HG03354 (cell line): ENCODE results near the gene RHOF.
"Not testable (repeated sequence)": the region's sequence is repeated elsewhere in the genome, so short reads cannot be mapped to it uniquely, and the experiment has no call there.

Experiments
- ATAC-seq: cut with Tn5 transposase; IDR thresholded peaks from one replicate; pipeline ENCODE4 v1.9.1; 2021; ENCODE audit warnings: mild to moderate bottlenecking; ENCODE audit not compliant: unreplicated experiment, poor library complexity, severe bottlenecking

Gene RHOF

DNA sequence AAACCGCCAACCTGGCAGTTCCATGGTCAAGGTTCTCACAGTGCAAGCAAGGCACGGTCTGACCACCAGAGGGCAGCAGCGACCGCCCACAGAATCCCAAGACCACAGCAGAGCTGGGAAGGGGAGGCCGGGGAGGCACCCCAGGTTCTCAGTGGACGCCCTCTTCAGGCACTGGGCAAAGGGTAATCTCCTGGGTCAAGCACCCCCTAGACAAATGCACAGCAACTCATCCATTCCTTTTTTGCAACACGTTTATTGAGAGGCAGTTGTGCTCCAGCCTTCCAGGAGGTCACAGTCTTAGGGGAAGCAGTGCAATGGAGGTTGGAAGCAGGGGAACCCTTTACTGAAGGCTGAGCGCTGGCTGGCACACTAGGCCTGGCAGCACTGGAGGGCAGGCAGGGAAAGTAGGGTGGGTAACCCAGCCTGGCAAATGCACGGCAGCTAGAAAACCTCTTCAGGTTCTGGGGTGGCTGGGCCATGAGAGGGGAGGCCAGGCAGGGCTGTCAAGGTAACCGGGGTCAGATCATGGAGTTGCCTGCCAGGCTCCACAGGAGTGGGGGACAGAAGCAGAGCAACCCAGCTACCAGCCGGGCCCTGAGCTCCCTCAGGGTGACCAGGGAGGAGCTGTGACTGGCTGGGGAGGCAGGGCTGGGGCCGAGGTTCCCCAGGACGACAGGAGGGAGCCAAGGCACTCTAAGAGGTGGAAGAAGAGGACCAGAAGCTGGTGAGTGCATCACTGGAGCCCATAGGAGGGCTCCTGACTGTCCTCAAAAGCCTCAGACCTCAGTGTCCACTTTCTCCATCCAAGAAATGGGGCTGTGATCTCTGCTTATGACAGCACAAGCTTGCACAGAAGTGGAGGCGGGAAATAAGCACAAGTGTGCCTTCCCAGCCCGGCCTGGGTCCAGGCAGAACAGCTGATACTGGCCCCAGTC is 1.8 kb upstream of the RHOF start:
- no peak for ATAC-seq

DNA sequence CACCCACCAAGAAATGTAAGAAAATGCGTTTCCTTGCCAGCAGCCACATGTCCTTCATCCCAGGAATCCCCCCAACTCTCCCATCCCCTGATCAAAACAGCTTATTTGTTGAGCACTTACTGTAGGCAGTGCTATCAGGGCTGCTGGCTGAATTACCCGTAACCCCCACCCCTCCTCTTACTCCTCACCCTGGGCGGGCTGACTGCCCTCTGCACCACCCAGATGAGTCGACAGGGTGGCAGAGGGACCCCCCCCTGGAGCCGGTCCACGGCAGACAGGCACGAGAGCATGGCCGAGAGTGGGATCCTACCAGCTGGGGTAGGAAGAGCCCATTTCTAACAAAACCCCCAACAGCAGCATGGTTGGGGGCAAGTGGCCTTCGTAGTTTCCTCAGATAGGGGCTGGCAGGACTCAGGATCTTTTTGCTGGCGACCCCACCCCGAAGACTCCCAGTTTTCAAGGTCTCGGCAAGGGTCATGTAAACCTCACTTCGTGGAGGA is 1.1 kb upstream of the RHOF start:
- peak; percentile 8 for ATAC-seq

DNA sequence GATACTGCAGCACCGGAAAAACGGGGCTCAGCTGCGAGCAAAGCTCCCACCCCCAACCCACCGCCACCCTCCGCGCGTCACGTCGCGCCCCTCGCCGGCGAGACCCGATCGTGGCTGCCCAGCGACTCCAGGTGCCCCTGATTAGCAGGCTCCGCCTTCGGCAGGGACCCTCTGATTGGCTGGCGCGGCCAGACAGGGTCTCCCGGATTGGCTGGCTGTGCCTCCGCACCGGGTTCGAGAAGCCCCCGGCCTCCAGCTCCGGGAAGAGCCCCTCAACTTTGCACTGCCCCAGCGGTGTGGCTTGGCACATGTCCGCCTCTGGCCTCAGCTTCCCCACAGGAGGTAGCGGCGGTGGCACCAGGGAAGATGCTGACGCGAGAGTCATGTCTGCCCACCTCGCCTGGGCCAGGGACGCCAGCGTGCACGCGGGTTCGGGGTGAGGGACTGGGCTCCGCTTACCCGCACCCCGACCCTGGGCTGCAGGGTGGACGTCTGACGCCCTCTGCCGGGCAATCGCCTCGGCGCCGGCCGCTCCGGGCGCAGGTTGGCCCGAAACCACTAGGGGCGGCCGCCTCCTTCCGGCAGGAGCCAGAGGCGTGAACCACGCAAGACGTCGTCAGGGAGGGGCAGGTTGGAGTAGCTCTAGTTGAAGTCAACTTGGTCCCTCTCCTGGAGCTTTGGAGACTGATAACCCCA is 498 bp upstream of the RHOF start:
- ATAC-seq, result peak; percentile 58

DNA sequence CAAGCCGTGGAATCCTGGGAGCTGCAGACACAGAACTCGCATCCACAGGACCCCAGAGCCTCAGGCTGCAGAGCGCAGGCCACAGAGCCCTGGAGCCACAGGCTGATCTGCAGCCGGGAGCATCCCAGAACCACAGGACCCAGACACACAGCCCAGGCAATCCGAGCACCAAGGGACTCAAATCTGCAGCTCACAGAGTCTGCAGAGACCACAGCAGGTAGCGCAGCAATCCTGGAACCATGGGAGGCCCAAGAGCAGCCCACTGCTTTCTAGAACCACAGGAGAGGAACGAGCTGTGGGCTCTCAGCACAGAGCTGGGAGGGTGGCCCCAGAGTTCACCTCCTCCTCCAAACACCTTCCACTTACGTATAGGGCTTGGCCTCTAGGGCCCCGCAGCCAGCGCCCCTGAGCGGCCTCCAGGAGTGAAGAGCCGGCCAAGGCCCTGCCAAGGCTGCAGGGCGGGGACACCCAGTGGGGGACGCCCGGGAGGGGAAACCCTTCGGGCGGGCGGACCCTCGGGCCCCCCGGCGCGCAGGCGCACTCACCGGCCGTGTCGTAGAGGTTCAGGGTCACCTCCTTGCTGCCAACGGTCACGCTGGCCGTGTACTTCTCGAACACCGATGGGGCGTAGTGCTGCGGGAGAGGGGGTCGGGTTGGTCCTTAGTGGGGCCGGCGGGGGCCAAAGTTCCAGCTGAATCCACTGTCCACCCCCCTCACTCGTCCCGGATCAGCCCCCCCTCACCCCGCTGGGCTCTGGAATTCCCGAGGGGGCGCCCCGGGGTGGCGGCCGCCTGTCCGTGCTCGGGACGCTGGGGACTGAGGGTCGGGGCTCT is 665 bp downstream of the RHOF start:
- peak; percentile 17 for ATAC-seq

DNA sequence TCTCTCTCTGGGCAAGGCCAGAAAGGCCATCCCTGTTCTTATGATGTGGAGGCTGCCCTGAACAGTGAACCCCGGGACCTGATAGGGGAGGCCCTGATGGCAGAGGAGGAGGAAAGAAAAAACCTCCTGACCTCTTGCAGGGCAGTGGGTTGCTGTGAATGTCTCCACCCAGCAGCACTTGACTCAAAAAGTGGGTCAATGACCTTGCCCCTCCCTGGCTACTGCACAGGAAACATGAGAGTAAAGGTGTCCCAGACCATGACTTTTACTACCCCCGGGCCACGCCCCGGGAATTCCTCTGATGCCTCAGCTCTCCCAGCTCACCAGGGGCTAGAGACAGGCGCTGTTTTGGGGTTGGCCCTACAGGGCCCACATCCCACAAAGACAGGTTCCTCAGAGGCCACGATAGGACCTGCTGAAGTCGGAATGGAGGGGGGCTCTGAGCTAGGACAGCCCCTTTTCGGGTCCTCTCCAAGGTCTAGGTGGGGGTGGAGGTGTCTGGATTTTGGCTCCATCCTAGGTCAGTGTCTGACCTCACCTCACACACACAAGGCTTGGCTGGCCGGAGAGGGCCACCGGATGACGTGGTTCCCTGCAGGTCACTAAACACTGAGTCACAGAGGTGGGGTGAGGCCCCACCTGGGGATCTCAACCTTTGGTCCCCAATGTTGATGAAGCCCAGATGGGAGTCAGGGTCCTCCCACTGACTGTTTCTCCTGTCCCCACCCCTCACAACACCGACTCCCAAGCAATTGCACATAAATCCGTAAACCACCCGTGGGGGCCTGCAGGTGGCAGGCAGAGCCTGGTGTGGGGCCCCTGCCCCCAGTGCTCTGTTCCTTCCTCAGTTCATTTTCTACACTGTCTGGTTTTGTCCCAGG is 1.6 kb downstream of the RHOF start:
- ATAC-seq, result no peak

DNA sequence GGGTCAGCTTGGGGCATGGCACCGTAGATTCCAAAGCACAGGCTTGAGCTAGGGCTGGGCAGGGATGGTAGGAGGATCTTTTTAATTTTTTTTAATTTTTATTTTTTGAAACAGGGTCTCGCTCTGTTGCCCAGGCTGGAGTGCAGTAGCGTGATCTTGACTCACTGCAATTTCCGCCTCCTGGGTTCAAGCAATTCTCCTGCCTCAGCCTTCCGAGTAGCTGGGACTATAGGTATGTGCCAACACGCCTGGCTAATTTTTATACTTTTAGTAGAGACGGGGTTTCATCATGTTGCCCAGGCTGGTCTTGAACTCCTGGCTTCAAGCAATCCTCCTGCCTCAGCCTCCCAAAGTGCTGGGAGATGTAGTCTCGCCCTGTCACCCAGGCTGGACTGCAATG is 2.7 kb downstream of the RHOF start:
- not testable (repeated sequence) for ATAC-seq

DNA sequence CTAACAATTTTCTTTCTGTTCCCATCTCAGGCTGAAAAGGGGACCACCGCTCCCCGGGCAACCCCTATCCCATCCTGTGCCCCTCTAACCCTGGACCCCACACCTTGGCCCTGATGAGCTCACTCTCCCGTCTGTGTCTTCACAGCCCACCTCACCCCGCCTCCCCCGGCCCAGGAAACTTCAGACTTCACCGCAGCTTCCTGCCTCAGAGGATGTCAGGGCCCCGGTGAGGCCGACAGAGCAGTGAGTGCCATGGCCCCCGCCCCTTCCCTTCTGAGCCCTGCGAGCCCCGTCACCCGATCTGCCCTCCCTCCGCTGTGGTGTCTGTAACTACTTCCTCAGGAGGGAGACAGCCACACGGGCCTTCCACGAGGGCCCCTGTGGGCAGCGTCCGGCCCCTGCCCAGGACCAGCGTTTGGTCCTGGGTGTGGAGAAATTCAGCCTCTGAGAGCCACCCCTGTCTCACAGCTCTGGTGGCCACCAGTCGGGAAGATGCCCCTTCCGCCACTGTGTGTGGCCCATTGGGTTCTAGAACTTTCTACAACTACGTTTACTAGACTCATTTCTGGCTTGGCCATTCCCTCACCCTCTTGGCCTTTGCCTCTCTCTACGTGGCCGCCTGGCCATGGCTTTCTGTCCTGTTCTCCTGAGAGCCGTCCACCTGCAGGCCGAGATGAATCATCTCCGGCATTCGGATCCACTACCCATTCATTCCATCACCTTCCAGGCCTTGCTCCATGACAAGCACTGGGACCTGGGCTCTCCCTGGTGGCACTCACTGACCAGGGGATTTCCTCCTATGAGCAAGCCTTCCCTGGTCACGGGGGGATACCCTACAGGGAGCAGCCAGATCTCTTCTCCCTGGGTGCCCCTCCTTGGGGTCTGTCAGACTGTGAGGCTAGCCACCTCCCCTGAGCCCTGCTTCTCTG is 3.4 kb downstream of the RHOF start:
- ATAC-seq, result peak; percentile 56

DNA sequence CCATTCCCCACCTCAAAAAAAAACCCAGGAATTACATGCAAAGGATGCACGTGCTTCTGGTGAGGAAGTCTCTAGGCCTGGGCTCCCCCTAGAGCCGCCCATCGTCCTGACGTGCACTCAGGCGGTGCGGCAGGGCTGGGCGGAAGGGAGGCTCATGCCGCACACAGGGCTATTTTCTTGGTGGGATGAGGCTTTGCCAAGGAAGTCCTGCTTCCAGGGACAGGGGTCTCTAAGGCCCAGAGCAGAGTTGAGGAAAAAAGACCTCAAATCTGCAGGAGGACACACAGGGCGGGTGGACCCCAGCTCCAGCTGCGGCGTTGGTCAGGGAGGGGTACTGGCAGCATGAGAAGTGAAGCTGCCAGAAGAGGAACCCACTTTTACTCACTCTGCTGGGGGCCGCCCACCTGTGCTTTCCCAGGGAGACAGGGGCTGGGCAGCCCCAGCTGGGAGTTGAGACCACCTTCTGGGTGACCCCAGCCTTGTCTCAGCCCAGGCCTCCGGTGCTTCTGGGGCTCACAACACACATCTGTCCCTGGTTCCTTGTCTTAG is 4.2 kb downstream of the RHOF start:
- peak; percentile 6 for ATAC-seq

DNA sequence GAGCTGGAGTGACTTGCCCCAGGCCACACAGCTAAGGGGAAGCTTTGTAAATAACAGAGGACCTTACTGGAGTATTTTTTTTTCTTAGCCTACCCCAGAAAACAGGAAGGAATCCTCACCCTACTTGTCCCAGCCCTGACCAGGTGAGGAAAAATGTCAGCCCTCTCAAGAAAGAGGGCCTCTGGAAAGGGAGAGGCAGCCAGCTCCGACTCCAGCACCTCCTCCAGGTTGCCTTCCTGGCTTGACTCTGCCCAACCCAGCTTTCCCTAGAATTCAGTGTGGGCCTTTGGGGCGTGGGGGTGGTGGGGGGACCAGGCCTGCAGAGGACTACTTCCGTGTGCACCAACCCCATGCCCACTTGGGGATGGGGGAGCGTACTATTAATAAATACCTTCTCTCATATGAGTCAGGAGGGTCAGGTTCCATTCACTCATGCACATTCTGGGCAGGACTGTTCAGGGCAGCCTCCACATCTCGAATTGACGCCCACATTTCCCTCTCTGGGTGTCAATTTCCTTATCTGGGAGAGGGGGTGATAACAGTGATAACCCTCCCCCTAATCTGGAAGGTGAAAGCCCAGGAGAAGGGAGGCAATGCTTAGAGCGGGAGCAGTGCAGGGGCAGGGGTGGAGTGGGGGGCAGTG is 5.2 kb downstream of the RHOF start:
- ATAC-seq, result no peak

DNA sequence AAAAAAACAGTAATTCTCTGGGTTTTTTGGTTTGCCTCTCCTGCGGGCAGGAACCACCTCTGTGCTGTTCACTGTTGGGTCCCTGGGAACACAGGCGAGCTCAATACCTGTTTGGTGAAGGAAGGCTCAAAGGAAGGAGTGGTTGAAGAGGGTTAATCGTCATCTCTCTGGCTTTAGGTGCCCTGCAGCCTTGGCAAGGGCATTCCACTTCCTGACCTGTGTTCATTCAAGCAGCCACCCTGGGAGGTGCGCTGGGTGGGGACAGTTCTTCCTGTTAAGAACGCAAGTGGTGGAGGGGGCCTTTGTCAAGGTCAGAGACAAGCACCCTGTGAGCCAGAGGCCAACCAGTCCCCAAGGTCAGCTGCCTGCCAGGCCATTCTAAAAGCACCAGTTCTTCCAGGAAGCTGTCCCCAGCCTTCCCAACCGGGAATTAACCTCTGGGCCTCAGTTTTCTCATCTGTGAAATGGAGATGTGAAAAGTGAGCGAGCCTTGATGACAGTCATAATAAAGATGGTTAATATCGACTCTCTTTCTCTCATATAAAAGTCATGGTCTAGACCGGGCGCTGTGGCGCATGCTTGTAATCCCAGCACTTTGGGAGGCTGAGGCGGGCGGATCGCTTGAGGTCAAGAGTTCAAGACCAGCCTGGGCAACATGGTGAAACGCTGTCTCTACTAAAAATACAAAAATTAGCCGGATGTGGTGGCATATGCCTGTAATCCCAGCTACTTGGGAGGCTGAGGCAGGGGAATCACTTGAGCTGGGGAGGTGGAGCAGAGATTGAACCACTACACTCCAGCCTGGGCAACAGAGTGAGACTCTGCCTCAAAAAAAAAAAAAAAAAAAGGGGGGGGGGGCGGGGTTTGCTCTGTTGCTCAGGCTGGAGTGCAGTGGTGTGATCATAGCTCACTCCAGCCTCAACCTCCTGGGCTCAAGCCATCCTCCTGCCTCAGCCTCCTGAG is 6.1 kb downstream of the RHOF start:
- no peak for ATAC-seq

DNA sequence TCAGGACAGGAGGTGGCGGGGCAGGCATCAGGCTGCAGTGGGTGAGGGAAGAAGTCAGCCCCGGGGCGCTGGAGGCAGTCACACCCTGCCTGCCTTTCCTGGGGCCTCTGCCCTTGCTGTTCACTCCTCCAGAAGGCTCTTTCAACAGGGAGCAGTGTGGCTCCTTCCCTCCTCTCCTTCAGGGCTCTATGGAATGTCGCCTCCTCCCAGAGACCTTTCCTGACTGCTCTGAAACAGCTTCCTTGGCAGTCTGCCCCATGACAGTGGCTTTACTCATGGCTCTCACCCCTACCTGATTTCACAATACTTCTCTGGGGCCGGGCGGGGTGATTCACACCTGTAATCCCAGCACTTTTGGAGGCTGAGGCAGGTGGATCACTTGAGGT is 7.1 kb downstream of the RHOF start:
- ATAC-seq, result no peak

DNA sequence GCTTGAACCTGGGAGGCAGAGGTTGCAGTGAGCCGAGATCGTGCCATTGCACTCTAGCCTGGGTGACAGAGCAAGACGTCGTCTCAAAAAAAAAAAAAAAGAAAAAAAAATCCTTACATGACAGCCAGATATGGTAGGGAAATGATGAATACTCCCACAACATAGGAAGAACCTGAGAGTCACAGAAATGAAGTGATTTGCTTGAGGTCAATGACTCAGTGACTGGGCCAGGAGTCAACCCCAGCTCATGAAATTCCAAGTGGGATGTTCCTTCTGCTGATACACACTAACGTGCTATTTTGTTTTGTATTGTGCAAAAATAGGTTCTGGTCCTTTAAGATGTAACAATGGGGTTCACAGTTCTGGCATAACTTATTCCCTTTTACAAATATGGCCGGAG is 9.0 kb downstream of the RHOF start:
- no peak for ATAC-seq

DNA sequence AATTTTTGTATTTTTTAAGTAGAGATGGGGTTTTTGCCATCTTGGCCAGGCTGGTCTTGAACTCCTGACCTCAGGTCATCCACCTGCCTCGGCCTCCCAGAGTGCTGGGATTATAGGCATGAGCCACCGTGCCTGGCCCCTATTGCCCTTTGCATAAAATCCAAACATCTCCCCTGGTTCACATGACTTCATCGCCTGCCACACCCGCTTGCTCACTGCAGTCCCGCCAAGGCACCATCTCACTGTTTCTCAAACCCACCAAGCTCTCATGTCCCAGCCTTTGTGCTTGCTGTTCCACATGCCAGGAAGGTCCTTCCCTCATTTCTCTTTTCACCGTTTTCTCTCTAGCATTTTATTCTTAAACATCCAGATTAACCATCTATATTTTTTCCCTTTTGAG is 9.7 kb downstream of the RHOF start:
- no peak for ATAC-seq

DNA sequence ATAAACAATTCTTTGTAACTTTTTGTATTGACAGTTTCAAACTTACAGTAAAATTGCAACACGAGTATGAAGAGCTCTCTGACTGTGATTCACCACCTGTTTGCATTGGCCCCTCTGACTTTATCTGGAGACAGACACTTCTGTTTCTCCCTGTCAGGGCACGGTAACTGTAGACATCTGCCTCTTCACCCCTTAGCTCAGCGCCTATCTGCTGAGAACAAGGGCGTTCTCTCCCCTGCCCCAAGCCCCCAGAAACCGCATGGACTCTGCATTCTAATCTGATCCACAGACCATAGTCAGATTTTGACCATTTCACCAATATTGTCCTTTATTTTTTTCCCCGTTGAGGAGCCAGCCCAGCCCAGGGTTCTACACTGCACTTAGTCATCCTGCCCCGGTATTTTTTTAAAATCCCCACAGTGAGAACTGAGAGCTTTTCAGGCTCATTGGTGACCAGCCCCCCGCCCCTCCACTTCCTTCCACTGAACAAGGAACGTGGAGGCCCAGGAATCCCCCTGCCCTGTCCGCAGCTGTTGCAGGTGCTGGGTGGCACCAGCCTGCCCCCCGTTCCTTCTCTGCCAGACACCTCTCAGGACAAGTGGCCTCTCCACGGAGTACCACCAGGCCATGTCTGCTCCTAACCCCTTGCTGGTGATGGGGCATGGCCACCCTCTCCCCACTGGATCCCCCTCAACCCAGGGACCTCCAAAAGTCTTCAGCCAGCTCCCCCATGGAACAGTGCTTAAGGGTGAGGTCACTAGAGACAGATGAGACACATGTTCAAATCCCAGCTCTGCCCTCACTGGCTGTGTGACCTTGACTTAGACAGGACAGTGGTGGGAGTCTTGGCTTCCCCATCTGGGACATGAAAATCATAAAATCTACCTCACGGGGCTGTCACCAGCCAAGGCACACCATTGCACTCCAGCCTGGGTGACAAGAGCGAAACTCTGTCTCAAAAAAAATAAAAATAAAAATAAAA is 11.2 kb downstream of the RHOF start:
- ATAC-seq, result peak; percentile 54

DNA sequence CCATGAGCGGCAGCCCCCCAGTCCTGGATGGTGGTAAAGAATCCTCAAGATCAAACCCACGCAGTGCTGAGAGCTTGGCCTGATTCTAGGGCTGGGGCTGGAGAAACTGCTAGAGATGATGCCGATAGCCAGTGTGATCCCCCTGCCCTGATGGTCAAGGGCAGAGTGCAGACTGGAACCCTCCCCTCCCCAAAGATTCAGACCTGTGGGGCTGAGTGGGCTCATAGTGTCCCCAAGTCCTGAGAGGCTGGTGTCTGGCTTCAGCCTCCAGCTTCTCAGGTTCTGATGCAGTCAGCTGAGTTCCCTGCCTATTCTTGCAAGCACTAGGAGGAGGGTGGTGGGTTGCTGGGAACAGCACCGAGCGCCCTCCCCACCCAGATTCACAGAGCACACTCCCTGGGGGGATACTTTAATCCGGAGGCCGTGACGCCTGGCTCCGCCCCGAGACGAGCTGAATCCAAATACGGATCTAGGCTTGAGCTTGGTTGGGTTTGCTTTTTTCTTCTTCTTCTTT is 11.9 kb downstream of the RHOF start:
- peak; percentile 45 for ATAC-seq
